Thyroid gland (tissue), 4 donors: ENCODE results near the gene ZNF493.

Experiments used
- CTCF ChIP-seq, 6 experiments: fragments of 200-600 bp in 3 of 6; fragments of 450-650 bp in 3 of 6; sonication (generic) in 3 of 6; IDR thresholded peaks; one replicate each; pipeline ENCODE4 v1.5.1; 2016 to 2019; ENCODE audit warnings: antibody characterized with exemption in 6 of 6, mild to moderate bottlenecking in 2 of 6, inconsistent platforms in 1 of 6, moderate library complexity in 1 of 6
- POLR2A ChIP-seq, 2 donors: fragments of 450-650 bp; IDR thresholded peaks; one replicate each; pipeline ENCODE4 v1.6.1; 2017; ENCODE audit warnings: antibody characterized with exemption in 2 of 2, mild to moderate bottlenecking in 2 of 2, moderate library complexity in 1 of 2

GRCh38 chr19:21383980-21384582 is 12.9 kb upstream of the ZNF493 start:
- TF ChIP-seq CTCF (IDR thresholded peaks at IDR 0.05) (no peak), POLR2A (IDR thresholded peaks at IDR 0.05) (no peak)
